Measurements from ENCODE around the gene RAB3IP.
"Not testable (repeated sequence)": the region's sequence is repeated elsewhere in the genome, so short reads cannot be mapped to it uniquely, and the experiment has no call there.

The RAB3IP gene

GRCh38 chr12:69732088-69732487 is 6.6 kb upstream of the RAB3IP start:
- no peaks in the 10 kb centered on the region for H3K9me3 Mint-ChIP-seq
- H3K4me3 Mint-ChIP-seq = no peak overlapping the region
- no peak overlapping the region for H3K27ac Mint-ChIP-seq

GRCh38 chr12:69733638-69734037 is 5.0 kb upstream of the RAB3IP start:
- Mint-ChIP-seq H3K36me3 (ENCODE audit: low read depth) (no peaks in the 10 kb centered on the region), H3K27ac (no peak overlapping the region), H3K9me3 (no peaks in the 10 kb centered on the region), H3K27me3 (ENCODE audit: low read depth) (peaks cover 53% of the 10 kb centered on the region), H3K4me3 (no peak overlapping the region), H3K4me1 (ENCODE audit: low read depth) (peaks cover 5% of the 10 kb centered on the region)

More at GRCh38 chr12:69732088-69732487, 6.6 kb upstream of the RAB3IP start:
- Mint-ChIP-seq H3K36me3 (ENCODE audit: low read depth) (no peaks in the 10 kb centered on the region), H3K27me3 (ENCODE audit: low read depth) (peaks cover 48% of the 10 kb centered on the region), H3K4me1 (ENCODE audit: low read depth) (no peaks in the 10 kb centered on the region)

GRCh38 chr12:69739287-69740191 is 879 bp downstream of the RAB3IP start:
- Mint-ChIP-seq H3K27me3 (ENCODE audit: low read depth) (peaks cover 37% of the 10 kb centered on the region), H3K4me1 (ENCODE audit: low read depth) (peaks cover 18% of the 10 kb centered on the region), H3K9me3 (no peaks in the 10 kb centered on the region), H3K36me3 (ENCODE audit: low read depth) (no peaks in the 10 kb centered on the region), H3K4me3 (peak overlapping the region; percentile 86), H3K27ac (peak overlapping the region; percentile 83)

- no peaks in the 10 kb centered on the region for H3K36me3 Mint-ChIP-seq (ENCODE audit: low read depth)
- no peak overlapping the region for H3K27ac Mint-ChIP-seq
- no peak overlapping the region for H3K4me3 Mint-ChIP-seq
- H3K4me1 Mint-ChIP-seq (ENCODE audit: low read depth) = peaks cover 13% of the 10 kb centered on the region
- H3K27me3 Mint-ChIP-seq (ENCODE audit: low read depth) = peaks cover 12% of the 10 kb centered on the region
- H3K9me3 Mint-ChIP-seq = no peaks in the 10 kb centered on the region
Measured at GRCh38 chr12:69744109-69744508, 5.4 kb downstream of the RAB3IP start.

GRCh38 chr12:69751476-69751875 is 12.8 kb downstream of the RAB3IP start:
- H3K27ac Mint-ChIP-seq = no peak overlapping the region
- no peaks in the 10 kb centered on the region for H3K27me3 Mint-ChIP-seq (ENCODE audit: low read depth)
- H3K36me3 Mint-ChIP-seq (ENCODE audit: low read depth) = peaks cover 8% of the 10 kb centered on the region
- peaks cover 4% of the 10 kb centered on the region for H3K4me1 Mint-ChIP-seq (ENCODE audit: low read depth)
- no peaks in the 10 kb centered on the region for H3K9me3 Mint-ChIP-seq
- no peak overlapping the region for H3K4me3 Mint-ChIP-seq

- no peak overlapping the region for H3K27ac Mint-ChIP-seq
- H3K9me3 Mint-ChIP-seq = peaks cover 11% of the 10 kb centered on the region
- H3K4me1 Mint-ChIP-seq (ENCODE audit: low read depth) = peaks cover 2% of the 10 kb centered on the region
- no peaks in the 10 kb centered on the region for H3K27me3 Mint-ChIP-seq (ENCODE audit: low read depth)
- H3K4me3 Mint-ChIP-seq = no peak overlapping the region
- peaks cover 16% of the 10 kb centered on the region for H3K36me3 Mint-ChIP-seq (ENCODE audit: low read depth)
Measured at GRCh38 chr12:69755302-69755701, 16.6 kb downstream of the RAB3IP start.

- no peaks in the 10 kb centered on the region for H3K27me3 Mint-ChIP-seq (ENCODE audit: low read depth)
- H3K4me3 Mint-ChIP-seq = no peak overlapping the region
- H3K9me3 Mint-ChIP-seq = peaks cover 17% of the 10 kb centered on the region
- peaks cover 24% of the 10 kb centered on the region for H3K36me3 Mint-ChIP-seq (ENCODE audit: low read depth)
- peaks cover 2% of the 10 kb centered on the region for H3K4me1 Mint-ChIP-seq (ENCODE audit: low read depth)
- no peak overlapping the region for H3K27ac Mint-ChIP-seq
Measured at GRCh38 chr12:69756088-69756755, 17.6 kb downstream of the RAB3IP start.

GRCh38 chr12:69758105-69758504 is 19.4 kb downstream of the RAB3IP start:
- Mint-ChIP-seq H3K27me3 (ENCODE audit: low read depth) (no peaks in the 10 kb centered on the region), H3K27ac (no peak overlapping the region), H3K4me1 (ENCODE audit: low read depth) (peaks cover 2% of the 10 kb centered on the region), H3K36me3 (ENCODE audit: low read depth) (peaks cover 24% of the 10 kb centered on the region), H3K4me3 (no peak overlapping the region), H3K9me3 (peaks cover 19% of the 10 kb centered on the region)

- H3K27me3 Mint-ChIP-seq (ENCODE audit: low read depth); H3K4me1 Mint-ChIP-seq (ENCODE audit: low read depth); H3K4me3 Mint-ChIP-seq; H3K27ac Mint-ChIP-seq: not testable (repeated sequence)
- peaks cover 19% of the 10 kb centered on the region for H3K9me3 Mint-ChIP-seq
- H3K36me3 Mint-ChIP-seq (ENCODE audit: low read depth) = peaks cover 29% of the 10 kb centered on the region
Measured at GRCh38 chr12:69759581-69759980, 20.9 kb downstream of the RAB3IP start.

- Mint-ChIP-seq H3K27me3 (ENCODE audit: low read depth) (no peaks in the 10 kb centered on the region), H3K27ac (no peak overlapping the region), H3K4me3 (no peak overlapping the region), H3K4me1 (ENCODE audit: low read depth) (no peaks in the 10 kb centered on the region), H3K36me3 (ENCODE audit: low read depth) (peaks cover 54% of the 10 kb centered on the region), H3K9me3 (peaks cover 55% of the 10 kb centered on the region)
Measured at GRCh38 chr12:69765515-69765914, 26.9 kb downstream of the RAB3IP start.

GRCh38 chr12:69766260-69766659 is 27.6 kb downstream of the RAB3IP start:
- H3K27ac Mint-ChIP-seq = no peak overlapping the region
- H3K36me3 Mint-ChIP-seq (ENCODE audit: low read depth) = peaks cover 49% of the 10 kb centered on the region
- H3K27me3 Mint-ChIP-seq (ENCODE audit: low read depth) = no peaks in the 10 kb centered on the region
- peaks cover 48% of the 10 kb centered on the region for H3K9me3 Mint-ChIP-seq
- no peak overlapping the region for H3K4me3 Mint-ChIP-seq
- no peaks in the 10 kb centered on the region for H3K4me1 Mint-ChIP-seq (ENCODE audit: low read depth)

GRCh38 chr12:69779928-69780327 is 41.3 kb downstream of the RAB3IP start:
- Mint-ChIP-seq H3K4me3 (no peak overlapping the region), H3K9me3 (peaks cover 15% of the 10 kb centered on the region), H3K4me1 (ENCODE audit: low read depth) (no peaks in the 10 kb centered on the region), H3K36me3 (ENCODE audit: low read depth) (peaks cover 10% of the 10 kb centered on the region), H3K27ac (no peak overlapping the region), H3K27me3 (ENCODE audit: low read depth) (no peaks in the 10 kb centered on the region)

- no peak overlapping the region for H3K27ac Mint-ChIP-seq
- no peak overlapping the region for H3K4me3 Mint-ChIP-seq
- H3K9me3 Mint-ChIP-seq = peaks cover 15% of the 10 kb centered on the region
- H3K4me1 Mint-ChIP-seq (ENCODE audit: low read depth) = no peaks in the 10 kb centered on the region
- no peaks in the 10 kb centered on the region for H3K27me3 Mint-ChIP-seq (ENCODE audit: low read depth)
- peaks cover 13% of the 10 kb centered on the region for H3K36me3 Mint-ChIP-seq (ENCODE audit: low read depth)
Measured at GRCh38 chr12:69783365-69783764, 44.7 kb downstream of the RAB3IP start.

- H3K4me1 Mint-ChIP-seq (ENCODE audit: low read depth) = no peaks in the 10 kb centered on the region
- no peak overlapping the region for H3K27ac Mint-ChIP-seq
- H3K4me3 Mint-ChIP-seq = no peak overlapping the region
- H3K9me3 Mint-ChIP-seq = peaks cover 41% of the 10 kb centered on the region
- H3K27me3 Mint-ChIP-seq (ENCODE audit: low read depth) = no peaks in the 10 kb centered on the region
- H3K36me3 Mint-ChIP-seq (ENCODE audit: low read depth) = peaks cover 25% of the 10 kb centered on the region
Measured at GRCh38 chr12:69789351-69789750, 50.7 kb downstream of the RAB3IP start.

- peaks cover 36% of the 10 kb centered on the region for H3K36me3 Mint-ChIP-seq (ENCODE audit: low read depth)
- no peak overlapping the region for H3K4me3 Mint-ChIP-seq
- no peaks in the 10 kb centered on the region for H3K27me3 Mint-ChIP-seq (ENCODE audit: low read depth)
- H3K27ac Mint-ChIP-seq = no peak overlapping the region
- peaks cover 41% of the 10 kb centered on the region for H3K9me3 Mint-ChIP-seq
- H3K4me1 Mint-ChIP-seq (ENCODE audit: low read depth) = no peaks in the 10 kb centered on the region
Measured at GRCh38 chr12:69792533-69792932, 53.9 kb downstream of the RAB3IP start.
